Breast epithelium (tissue), 3 donors: ENCODE measurements around the gene RHOB.

Experiments used
- POLR2A ChIP-seq: fragments of 450-650 bp; IDR thresholded peaks from one replicate; pipeline ENCODE4 v1.6.1; 2016; ENCODE audit warnings: antibody characterized with exemption, mild to moderate bottlenecking, moderate library complexity
- POLR2AphosphoS5 ChIP-seq, 3 donors: sonication (generic); formaldehyde crosslinking; IDR thresholded peaks; one replicate each; pipeline ENCODE4 v1.6.1; 2017; ENCODE audit warnings: antibody characterized with exemption in 3 of 3
- TF ChIP-seq, protein P1 (sequence below), 3 donors: fragments of 450-650 bp; IDR thresholded peaks; one replicate each; pipeline ENCODE4 v1.5.1; 2016 to 2017; ENCODE audit warnings: antibody characterized with exemption in 3 of 3, mild to moderate bottlenecking in 3 of 3, moderate library complexity in 3 of 3

- TF ChIP-seq, protein P1, sequence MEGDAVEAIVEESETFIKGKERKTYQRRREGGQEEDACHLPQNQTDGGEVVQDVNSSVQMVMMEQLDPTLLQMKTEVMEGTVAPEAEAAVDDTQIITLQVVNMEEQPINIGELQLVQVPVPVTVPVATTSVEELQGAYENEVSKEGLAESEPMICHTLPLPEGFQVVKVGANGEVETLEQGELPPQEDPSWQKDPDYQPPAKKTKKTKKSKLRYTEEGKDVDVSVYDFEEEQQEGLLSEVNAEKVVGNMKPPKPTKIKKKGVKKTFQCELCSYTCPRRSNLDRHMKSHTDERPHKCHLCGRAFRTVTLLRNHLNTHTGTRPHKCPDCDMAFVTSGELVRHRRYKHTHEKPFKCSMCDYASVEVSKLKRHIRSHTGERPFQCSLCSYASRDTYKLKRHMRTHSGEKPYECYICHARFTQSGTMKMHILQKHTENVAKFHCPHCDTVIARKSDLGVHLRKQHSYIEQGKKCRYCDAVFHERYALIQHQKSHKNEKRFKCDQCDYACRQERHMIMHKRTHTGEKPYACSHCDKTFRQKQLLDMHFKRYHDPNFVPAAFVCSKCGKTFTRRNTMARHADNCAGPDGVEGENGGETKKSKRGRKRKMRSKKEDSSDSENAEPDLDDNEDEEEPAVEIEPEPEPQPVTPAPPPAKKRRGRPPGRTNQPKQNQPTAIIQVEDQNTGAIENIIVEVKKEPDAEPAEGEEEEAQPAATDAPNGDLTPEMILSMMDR (IDR thresholded peaks at IDR 0.05), result no peak
- TF ChIP-seq POLR2A (no peak), POLR2AphosphoS5 (IDR thresholded peaks at IDR 0.05) (no peak)
These were observed 35.9 kb downstream of the RHOB start for GRCh38 chr2:20482725-20483124.
